Measurements from ENCODE around the gene CCDC175.

CCDC175 gene

DNA sequence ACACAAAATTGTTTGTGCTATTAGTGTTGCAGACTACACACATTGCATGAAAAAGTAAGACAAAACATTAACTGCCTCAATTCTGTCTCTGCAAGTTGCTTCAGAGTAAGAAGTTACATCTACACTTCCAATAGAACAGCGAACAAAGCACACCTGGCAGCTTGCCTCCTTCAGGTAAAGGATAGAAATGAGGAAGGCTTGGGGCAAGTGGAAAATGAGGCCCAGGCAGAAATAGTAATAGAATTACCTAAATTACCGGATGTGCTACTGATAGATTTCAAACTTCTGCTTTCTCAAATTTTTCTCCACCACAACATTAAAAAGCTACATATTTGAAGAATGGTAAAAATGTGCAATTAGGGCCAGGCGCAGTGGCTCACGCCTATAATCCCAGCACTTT lies 37.7 kb downstream of the CCDC175 start:
- DNase-seq, result no peak

- no peak for DNase-seq
Observed at GRCh38 chr14:59537476-59537875, 39.1 kb downstream of the CCDC175 start.

DNA sequence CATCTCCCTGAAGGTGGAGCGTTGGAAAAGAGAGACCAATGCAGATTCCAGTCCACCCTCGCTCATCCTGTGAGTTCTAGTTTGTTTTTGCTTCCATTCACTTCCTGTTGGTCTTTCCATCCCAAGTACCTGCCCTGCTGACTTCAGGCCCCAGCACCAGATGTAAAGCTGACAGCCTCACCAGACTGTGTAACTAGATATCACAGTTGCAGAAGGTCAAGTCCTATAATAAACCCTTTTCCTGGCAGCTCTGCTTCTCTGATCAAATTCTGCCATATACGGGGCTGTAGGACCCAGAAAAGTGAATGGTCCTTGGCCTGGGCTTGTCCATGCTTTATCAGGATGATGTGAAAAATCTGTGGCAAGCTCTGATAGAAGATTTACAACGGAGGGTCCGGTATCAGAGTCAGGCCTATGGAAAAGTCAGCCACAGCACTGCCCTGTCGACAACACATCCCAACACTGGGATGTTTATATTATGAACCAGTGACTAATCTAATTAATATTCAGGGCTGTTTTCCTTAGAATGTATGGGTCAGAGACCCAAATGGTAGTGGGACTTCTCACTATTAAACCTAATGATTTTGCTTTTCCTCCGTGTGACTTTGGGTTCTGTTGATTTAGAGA lies 42.1 kb downstream of the CCDC175 start:
- DNase-seq, result no peak

DNA sequence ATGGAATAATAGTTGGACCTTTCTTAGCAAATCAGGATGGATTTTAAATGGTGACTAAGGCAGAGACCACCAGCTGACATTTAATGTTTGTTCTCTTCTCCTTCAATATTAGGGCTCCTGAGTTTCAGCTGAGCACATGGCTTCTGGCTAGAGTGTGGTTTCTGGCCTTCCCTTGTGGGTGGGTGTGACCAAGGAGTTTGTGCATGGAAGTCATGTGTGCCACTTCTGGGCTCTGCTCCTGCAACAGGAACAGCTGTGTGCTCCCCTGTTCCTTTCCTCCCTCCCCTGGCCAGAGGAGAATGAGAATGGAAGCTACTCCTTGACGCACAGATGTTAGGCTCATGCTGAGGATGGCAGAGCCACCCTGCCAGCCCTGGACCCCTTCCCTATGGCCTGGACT lies 44.2 kb downstream of the CCDC175 start:
- DNase-seq, result no peak

DNA sequence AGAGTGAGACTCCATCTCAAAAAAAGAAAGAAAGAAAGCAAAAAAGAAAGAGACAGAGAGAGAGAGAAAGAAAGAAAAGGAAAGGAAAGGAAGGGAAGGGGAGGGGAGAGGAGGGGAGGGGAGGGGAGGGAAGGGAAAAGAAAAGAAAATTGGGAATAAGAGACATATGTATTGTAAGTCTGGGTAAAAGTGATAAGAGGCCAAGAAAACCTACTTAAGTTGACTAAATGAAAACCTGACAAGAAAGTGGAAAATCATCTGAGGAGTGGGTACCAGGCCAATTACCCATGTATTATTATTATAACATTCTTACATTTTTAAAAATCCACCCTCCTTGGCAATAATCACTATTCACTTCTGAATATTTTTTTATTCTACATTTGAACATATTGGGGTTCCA lies 46.3 kb downstream of the CCDC175 start:
- no peak for DNase-seq

DNA sequence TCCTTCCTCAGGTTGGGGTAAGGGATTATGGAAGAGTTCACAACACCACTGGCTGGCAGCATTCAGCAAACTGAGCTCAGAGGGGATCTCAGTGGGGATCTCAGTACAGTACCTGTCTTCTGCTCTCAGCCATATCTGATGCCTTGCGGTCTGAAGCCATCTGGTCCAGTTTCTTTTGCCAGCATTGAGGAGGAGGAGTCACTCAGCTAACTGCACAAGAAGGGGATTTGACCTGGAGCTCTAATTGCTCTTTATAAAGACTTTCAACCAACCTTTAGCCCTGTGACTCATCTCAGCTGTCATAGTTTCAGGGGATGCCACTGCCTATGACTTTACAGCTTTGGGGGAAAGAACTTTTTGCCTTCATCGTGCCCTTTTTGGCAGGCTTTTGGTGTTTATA lies 47.4 kb downstream of the CCDC175 start:
- no peak for DNase-seq

DNA sequence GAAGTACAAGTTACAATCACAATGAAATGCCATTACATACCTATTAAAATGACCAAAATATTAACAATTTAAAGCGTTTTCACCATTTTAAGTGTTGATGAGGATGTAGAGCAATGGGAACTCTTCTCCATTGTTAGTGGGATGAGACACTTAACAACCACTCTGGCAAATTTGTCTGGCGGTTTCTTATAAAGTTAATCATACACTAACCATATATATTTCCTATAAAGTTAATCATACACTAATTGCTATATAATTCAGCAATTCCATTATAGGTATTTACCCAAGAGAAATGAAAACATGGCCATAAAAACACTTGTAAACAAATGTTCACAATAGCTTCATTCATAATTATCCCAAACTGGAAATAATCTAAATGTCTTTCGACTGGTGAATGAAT lies 56.4 kb downstream of the CCDC175 start:
- no peak for DNase-seq

GRCh38 chr14:59511916-59512575 lies 64.6 kb downstream of the CCDC175 start:
- no peak for DNase-seq

- DNase-seq, result no peak
Observed at GRCh38 chr14:59510966-59511365, 65.6 kb downstream of the CCDC175 start.

GRCh38 chr14:59510001-59510400 lies 66.6 kb downstream of the CCDC175 start:
- no peak for DNase-seq

DNA sequence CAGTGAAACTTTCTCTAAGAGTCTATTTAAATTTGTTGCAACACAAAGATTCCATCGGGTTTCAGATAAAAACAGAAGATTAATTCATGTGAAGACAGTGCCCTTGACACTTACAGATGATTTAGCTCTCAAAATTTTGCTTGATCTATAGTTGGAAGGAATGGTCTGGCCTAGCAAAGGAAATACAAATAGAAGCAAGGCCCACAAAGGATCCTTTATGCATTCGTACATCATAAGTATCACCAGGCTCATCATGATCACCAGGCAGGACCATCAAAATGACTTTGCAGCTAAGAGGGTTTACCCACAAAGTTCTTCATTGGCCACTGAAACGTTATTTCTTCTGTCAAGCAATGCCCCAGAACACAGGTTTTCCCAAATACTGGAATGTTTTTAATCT lies 67.5 kb downstream of the CCDC175 start:
- no peak for DNase-seq

- DNase-seq, result no peak
Observed at GRCh38 chr14:59507752-59508103, 68.9 kb downstream of the CCDC175 start.

GRCh38 chr14:59507063-59507751 lies 69.4 kb downstream of the CCDC175 start:
- DNase-seq, result peak; percentile 38

GRCh38 chr14:59503256-59503655 lies 73.4 kb downstream of the CCDC175 start:
- DNase-seq, result no peak

- DNase-seq, result no peak
Observed at GRCh38 chr14:59500732-59501131, 75.9 kb downstream of the CCDC175 start.

DNA sequence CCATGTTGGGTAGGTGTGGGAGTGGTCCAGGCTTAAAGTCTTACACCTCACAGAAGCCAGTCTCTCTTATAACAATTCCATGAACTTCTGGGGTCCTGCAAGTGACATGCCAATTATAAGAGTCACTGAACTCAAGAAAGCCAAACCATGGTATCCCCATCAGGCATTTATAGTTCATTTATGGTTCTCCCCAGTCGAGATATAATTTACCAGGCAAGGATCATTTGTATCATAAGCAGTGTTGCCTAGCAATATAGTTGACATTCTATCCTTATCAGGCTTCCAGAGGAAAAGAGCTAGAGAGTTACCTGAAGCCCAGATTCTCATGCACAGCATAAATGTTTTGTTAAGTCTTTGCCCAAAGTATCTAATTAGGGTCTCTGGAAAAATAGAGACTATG lies 84.2 kb downstream of the CCDC175 start:
- no peak for DNase-seq

DNA sequence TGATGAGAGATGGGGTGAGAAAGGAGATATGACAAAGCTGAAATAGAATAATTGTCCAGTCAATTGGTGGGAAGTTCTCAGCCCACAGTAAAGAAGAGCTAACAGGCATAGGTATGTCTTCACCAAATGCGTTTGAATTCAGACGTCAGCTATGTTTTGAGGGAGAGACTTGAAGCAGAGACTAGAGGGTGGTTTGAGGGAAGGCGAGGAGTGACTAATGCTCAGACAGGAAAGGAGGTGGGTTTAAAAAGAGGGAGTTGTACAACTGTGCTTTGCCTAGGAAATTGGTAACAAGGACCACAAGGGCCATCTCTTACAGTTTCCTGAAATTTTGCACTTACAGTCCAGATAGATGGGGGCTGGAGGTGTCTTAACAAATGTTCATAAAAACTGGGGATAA lies 85.9 kb downstream of the CCDC175 start:
- no peak for DNase-seq

DNA sequence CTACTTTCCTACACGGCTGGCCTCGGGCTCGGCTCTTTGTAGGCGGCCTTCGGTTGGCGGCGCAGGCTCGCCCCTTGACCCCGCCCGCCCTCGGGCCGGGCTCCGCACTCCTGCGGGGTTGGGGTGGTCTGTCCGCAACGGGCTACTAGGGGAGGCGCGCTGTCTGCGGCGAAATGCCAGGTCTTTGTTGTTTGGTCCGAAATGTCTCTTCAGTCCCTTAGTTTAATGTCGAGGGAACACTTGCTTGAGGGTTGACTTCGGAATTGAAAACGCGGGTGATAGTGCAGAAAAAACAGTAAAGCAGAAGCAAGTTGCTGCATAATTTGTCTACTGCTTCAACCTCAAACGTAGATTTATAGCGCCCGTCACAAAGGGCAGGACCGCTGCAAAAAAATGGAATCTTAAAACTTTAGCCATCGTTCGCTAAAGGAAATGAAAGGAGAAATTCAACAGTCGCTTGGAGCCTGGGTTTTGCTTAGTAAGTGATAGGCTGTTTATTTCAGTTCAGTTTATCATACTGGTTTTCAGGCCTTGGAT lies 91.9 kb downstream of the CCDC175 start:
- no peak for DNase-seq

DNA sequence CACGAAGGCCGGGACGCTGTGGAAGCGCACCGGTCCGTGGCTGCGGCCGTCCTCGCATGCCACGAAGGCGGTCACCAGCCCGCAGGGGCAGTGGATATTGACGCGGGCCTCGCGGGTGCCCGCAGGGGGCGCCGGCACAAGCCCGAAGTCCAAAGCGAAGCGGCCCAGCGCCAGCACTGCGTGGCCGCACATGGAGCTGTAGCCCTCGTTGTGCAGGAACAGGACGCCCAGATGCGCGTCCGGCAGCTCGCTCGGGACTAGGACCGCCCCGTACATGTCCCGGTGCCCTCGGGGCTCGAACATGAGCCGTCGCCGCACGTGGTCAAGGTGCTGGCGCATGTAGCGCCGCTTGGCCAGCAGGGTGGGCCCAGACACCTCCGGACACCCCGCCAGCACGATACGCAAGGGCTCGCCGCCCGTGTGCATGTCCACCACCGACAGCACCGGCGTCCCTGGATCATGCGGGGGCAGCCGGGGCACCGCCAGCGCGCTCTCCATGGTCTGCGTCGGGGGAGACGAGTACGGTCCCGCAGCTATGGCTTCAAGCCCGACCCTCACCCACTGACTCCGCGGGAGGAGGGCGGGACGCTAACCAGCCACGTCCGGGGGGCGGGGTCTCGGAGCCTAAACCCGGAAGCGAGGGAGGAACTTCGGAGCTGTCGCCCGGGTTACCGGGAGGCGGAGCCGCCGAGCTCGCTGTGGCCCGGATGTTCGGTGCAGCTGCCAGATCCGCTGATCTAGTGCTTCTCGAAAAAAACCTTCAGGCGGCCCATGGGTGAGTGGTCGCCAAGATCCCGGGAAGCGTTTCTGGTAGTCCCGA lies 92.6 kb downstream of the CCDC175 start, which contains the start of the genes JKAMP and L3HYPDH:
JKAMP (plus strand) TSS at position 699 of the 820 bp plus-strand sequence; CDS start at position 772, 73 bp downstream.
L3HYPDH (minus strand) TSS at position 590 of the 820 bp plus-strand sequence; CDS start at position 498, 92 bp downstream.
- DNase-seq, result peak; percentile 99

DNA sequence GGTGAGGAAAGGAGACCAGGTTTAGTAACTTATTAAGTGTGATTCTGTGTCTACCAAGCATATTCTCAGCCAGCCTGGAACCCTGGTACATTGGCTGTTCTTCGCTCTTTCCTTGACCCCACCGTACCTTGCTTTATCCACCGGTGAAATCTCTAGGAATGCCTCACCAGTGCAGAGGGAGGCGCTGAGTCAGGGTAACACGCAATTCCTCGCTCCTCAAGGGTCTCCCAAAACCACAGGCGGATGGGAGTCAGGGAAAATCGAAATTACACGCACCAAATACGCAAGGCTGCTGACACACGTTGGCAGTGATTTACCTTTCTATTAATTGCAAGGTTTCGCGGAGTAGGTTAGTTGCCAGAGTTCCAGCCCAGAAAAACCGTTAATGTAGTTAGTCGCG lies 93.2 kb downstream of the CCDC175 start:
- no peak for DNase-seq

GRCh38 chr14:59482541-59483331 lies 93.9 kb downstream of the CCDC175 start:
- no peak for DNase-seq

DNA sequence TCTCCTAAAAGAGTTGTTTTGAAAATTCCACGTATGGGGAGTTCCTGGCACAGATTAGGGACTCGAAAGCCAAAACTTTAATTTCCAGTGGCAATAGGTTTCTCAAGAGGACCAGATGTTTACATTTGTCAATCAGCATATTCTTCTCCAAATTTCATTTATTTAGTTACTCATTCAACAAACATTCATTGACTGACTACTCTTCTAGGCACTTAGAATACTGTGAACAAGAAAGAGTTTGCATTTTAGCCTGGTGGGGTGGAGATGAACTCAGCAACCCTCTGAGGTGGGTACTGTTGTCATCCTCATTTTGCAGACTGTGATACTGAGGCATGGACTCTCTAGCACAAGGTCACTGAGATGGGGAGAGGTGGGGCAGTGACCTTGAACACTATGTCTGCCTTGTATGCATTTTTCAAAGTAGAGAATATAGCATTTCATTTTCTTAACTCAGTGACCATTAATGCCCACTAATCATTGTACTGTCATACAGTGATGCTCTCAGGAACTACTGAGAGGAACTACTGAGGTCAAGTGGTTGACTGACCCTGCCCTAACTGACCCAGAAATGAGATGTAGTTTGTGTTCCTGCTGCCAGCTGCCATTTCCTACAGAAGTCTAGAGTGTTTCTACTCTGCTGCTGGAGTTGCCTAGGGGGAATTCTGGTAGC lies 94.6 kb downstream of the CCDC175 start:
- DNase-seq, result no peak
